Activated CD4-positive, alpha-beta memory T cell treated with anti-CD3 and anti-CD28 coated beads for 36 hours (primary cell): ENCODE measurements around the gene AHDC1. TPM values are rescaled to one million over a fixed set of nuclear protein-coding genes. Genes with fewer than 3 reads are reported as not detected.
A peak's percentile ranks its signal among the peaks of the same experiment; 100 is the strongest.
"Not testable (repeated sequence)": the region's sequence is repeated elsewhere in the genome, so short reads cannot be mapped to it uniquely, and the experiment has no call there.

Experiments
- CTCF ChIA-PET: fragments of 350-600 bp; sonication (Branson Sonifier 250); formaldehyde crosslinking; loops from one replicate; lab custom pipeline; 2021; ENCODE audit warnings: antibody characterized with exemption, inconsistent platforms; lab: Charles Lee
- POLR2A ChIA-PET: fragments of 350-600 bp; sonication (Branson Sonifier 250); formaldehyde crosslinking; loops from one replicate; lab custom pipeline; 2021; ENCODE audit warnings: antibody characterized with exemption; lab: Charles Lee
- DNase-seq: peaks from one replicate; pipeline ENCODE4 v3.0.0-alpha.2; 2020
- H3K27ac Mint-ChIP-seq: one replicate; pipeline ENCODE4 v1.8.0; 2021; ENCODE audit warnings: mixed read lengths
- H3K27me3 Mint-ChIP-seq: one replicate; pipeline ENCODE4 v1.8.0; 2021; ENCODE audit warnings: mixed read lengths
- H3K36me3 Mint-ChIP-seq: one replicate; pipeline ENCODE4 v1.8.0; 2021; ENCODE audit warnings: mixed read lengths
- H3K4me1 Mint-ChIP-seq: one replicate; pipeline ENCODE4 v1.8.0; 2021; ENCODE audit warnings: low read depth, mixed read lengths
- H3K4me3 Mint-ChIP-seq: one replicate; pipeline ENCODE4 v1.8.0; 2021; ENCODE audit warnings: mild to moderate bottlenecking, mixed read lengths
- H3K9me3 Mint-ChIP-seq: one replicate; pipeline ENCODE4 v1.8.0; 2021; ENCODE audit warnings: mixed read lengths
- intact Hi-C: fragments of 100-400 bp; cut with micrococcal nuclease; formaldehyde crosslinking; loops from one replicate; pipeline ENCODE4 v1.15.1; 2023
- total RNA-seq, 2 experiments: library from RNA; stranded (reverse); gene quantifications; one replicate each; pipeline ENCODE4 v1.2.3, GENCODE V29; 2021

AHDC1 gene
- total RNA-seq, 2 experiments from 2014 or later = 8.3 to 12.1 TPM

DNA sequence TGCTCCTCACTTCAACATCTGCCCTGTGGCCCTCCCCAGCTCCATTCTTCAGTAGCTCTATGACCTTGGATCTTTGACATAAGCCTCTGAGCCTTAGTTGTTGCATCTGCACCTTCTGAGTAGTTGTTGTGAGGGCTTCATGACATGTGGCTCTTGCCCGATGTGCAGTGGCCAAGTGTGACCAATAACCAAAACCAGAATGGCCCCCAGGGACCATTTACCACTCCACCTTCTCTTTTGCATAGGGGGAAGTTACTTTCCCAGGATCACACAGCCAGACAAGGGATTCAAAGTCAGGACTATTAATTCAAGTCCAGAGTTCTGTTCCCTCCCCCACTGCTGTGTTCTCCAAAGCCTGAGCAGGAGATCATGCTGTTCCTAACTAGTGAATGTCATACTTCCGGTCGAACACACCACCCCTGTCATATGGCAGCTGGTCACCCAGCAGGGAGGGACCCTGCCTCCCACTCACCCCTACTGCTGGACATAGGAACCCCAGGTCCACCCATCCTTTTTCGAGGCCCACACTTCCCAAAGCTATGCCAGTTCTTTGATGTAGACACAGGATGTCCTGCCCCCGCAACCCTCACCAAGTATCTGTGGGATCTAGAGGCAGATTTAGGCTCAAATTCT lies 27.0 kb upstream of the AHDC1 start:
- Mint-ChIP-seq H3K27ac (peak overlapping the region; percentile 74), H3K9me3 (no peaks in the 10 kb centered on the region), H3K4me1 (peaks cover 57% of the 10 kb centered on the region), H3K36me3 (no peaks in the 10 kb centered on the region), H3K4me3 (no peak overlapping the region), H3K27me3 (no peaks in the 10 kb centered on the region)
- intact Hi-C loops = no loop called here
- no peak for DNase-seq
- CTCF ChIA-PET = interaction anchor here (1.0 to 3.6 kb wide), 6 partner anchors 13 to 41 kb away, joined by 3 to 15 read pairs (median 6); partner anchors contain the start of gene IFI6
- POLR2A ChIA-PET = no interaction called here

DNA sequence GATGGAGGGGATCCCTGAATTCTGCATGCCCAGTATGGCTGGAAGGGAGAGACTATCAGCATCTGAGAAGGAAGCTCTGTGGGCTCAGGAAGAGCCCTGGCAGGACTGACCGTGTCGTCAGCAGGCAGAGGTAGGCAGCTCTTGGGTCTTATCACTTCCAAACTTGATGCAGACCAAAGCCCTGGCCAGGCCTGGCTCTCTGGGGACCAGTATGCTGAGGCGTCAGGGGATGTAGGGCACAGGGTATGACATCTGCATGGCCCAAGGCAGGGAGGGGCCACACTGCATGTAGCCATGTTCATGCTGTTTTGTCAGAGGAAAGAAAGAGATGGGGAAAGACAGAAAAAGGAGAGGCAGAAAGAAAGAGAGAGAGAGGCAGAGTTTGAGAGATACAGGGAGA lies 24.8 kb upstream of the AHDC1 start:
- H3K36me3 Mint-ChIP-seq = no peaks in the 10 kb centered on the region
- no peak overlapping the region for H3K4me3 Mint-ChIP-seq
- ChIA-PET POLR2A (interaction anchor here (0.7 kb wide), 1 partner anchor 21 kb away, joined by 3 read pairs; no protein-coding TSS in a partner anchor), CTCF (interaction anchor here (0.8 to 3.6 kb wide), 7 partner anchors 11 to 72 kb away, joined by 3 to 15 read pairs (median 7); no protein-coding TSS in a partner anchor)
- H3K27me3 Mint-ChIP-seq = no peaks in the 10 kb centered on the region
- no peak for DNase-seq
- no peak overlapping the region for H3K27ac Mint-ChIP-seq
- H3K4me1 Mint-ChIP-seq = peaks cover 45% of the 10 kb centered on the region
- intact Hi-C loops = no loop called here
- no peaks in the 10 kb centered on the region for H3K9me3 Mint-ChIP-seq

DNA sequence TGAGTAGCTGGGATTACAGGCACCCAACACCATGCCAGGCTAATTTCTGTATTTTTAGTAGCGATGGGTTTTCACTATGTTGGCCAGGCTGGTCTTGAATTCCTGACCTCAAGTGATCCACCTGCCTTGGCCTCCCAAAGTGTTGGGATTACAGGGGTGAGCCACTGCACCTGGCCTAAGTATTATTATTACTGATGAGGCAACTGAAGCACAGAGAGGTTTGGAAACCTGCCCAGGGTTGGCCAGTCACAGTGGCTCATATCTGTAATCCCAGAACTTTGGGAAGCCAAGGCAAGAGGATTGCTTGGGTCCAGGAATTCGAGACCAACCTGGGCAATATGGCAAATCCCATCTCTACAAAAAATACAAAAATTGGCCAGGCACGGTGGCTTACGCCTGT lies 23.8 kb upstream of the AHDC1 start:
- DNase-seq, POLR2A ChIA-PET, intact Hi-C loops, H3K4me3 Mint-ChIP-seq, H3K27ac Mint-ChIP-seq, H3K27me3 Mint-ChIP-seq, H3K36me3 Mint-ChIP-seq, H3K9me3 Mint-ChIP-seq: not testable (repeated sequence)
- CTCF ChIA-PET = interaction anchor here (1.0 to 3.6 kb wide), 4 partner anchors 19 to 41 kb away, joined by 4 to 15 read pairs (median 12); no protein-coding TSS in a partner anchor
- peaks cover 40% of the 10 kb centered on the region for H3K4me1 Mint-ChIP-seq

DNA sequence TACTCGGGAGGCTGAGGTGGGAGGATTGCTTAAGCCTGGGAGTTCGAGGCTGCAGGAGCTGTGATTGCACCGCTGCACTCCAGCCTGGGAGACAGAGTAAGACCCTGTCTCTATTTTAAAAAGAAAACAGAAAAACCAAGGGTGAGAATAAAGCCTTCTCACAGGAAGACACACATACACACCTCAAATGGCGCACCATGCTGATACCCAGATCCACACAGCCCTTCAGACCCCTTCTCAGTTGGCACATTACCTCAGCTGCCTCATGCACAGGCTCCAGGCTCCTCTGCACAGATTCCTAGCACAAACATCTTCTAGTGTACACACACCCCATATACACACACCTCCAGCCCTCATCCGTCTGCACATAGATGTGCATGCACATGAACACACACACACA lies 23.1 kb upstream of the AHDC1 start:
- no peak overlapping the region for H3K4me3 Mint-ChIP-seq
- H3K27ac Mint-ChIP-seq = no peak overlapping the region
- intact Hi-C loops = no loop called here
- ChIA-PET POLR2A (no interaction called here), CTCF (no interaction called here)
- no peaks in the 10 kb centered on the region for H3K9me3 Mint-ChIP-seq
- H3K27me3 Mint-ChIP-seq = no peaks in the 10 kb centered on the region
- no peaks in the 10 kb centered on the region for H3K36me3 Mint-ChIP-seq
- no peak for DNase-seq
- H3K4me1 Mint-ChIP-seq = peaks cover 33% of the 10 kb centered on the region

DNA sequence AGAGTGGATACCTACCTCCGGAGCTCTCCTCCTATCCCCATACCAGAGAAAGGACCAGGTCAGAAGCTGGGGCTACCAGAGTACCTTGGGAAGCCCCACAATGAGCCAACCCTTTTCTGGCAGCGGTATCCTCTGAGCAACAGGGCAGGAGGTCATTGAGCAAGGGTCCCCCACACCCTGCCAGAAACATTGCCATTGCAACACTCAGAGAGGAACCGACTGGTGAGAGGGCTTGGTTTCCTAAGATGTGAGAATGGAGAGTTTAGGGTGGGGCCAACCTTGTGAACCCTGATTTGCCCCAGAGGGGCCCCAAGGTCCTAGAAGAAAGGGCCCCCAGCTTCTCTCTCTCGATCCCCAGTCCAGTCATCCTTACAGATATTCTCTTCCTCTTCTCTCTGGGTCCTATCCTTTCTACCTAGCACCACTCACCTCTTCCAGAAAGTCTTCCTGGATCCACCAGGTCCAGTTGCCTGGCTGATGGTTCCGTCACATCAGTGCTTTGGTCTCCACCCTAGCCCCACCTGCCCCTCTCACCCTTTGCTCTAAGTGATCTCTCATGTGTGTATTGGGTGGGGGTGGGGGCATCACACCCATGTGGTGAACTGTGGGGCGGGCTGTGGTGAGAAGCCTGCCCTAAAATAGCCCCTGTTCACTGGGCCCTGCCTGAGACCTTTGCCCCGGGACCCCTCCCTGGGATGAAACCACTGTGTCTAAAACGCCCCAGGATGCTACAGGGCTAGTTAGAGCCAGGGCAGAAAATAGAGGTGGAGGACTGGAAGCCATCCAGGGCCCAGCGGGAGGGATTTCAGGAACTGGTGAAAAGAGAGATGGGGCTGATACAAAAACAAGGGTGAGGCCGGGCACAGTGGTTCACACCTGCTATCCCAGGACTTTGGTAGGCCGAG lies 22.3 kb upstream of the AHDC1 start:
- no peaks in the 10 kb centered on the region for H3K27me3 Mint-ChIP-seq
- H3K4me3 Mint-ChIP-seq = no peak overlapping the region
- H3K27ac Mint-ChIP-seq = no peak overlapping the region
- no peak for DNase-seq
- peaks cover 25% of the 10 kb centered on the region for H3K4me1 Mint-ChIP-seq
- no peaks in the 10 kb centered on the region for H3K9me3 Mint-ChIP-seq
- ChIA-PET CTCF (interaction anchor here (1.3 kb wide), 1 partner anchor 19 kb away, joined by 4 read pairs; no protein-coding TSS in a partner anchor), POLR2A (no interaction called here)
- intact Hi-C loops = no loop called here
- H3K36me3 Mint-ChIP-seq = no peaks in the 10 kb centered on the region

DNA sequence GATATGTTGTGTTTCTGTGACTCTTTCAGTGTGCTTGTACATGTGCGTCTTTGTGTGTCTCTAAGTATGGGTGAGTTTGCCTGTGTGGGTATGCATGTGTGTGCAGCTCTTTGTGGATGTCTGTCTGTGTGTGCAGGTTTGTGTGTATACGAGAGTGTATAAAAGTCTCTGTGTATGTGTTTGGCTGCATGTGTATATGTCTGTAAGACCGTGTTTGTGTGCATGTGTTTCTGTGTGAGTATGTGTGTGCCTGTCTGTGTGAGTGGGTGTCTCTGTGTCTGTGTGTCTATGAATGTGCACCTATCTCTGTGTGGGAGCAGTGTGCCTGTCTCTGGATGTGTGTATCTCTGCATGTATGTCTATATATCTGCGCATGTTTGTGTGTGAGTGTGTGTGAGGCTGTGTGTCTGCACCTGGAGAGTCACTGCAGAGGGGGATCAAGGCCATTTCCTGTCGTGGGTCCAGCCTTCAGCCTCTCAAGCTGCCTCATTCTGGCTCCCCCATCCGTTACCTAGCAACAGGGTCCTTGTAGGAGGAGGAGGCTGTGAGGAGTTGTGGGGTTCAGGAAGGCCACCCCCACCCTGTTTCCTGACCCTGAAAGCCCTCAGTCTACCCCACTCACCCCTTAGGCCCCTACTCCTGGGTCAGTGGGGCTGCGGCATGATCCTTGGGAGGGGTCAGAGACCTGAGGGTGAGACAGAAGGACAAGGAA lies 20.7 kb upstream of the AHDC1 start:
- no peak overlapping the region for H3K27ac Mint-ChIP-seq
- CTCF ChIA-PET = interaction anchor here (1.7 kb wide), 1 partner anchor 16 kb away, joined by 4 read pairs; no protein-coding TSS in a partner anchor
- peaks cover 16% of the 10 kb centered on the region for H3K4me1 Mint-ChIP-seq
- DNase-seq = no peak
- intact Hi-C loops = no loop called here
- no peaks in the 10 kb centered on the region for H3K9me3 Mint-ChIP-seq
- H3K4me3 Mint-ChIP-seq = no peak overlapping the region
- POLR2A ChIA-PET = interaction anchor here (0.9 to 1.3 kb wide), 2 partner anchors 32 to 38 kb away, joined by 3 to 4 read pairs; no protein-coding TSS in a partner anchor
- no peaks in the 10 kb centered on the region for H3K27me3 Mint-ChIP-seq
- H3K36me3 Mint-ChIP-seq = no peaks in the 10 kb centered on the region

DNA sequence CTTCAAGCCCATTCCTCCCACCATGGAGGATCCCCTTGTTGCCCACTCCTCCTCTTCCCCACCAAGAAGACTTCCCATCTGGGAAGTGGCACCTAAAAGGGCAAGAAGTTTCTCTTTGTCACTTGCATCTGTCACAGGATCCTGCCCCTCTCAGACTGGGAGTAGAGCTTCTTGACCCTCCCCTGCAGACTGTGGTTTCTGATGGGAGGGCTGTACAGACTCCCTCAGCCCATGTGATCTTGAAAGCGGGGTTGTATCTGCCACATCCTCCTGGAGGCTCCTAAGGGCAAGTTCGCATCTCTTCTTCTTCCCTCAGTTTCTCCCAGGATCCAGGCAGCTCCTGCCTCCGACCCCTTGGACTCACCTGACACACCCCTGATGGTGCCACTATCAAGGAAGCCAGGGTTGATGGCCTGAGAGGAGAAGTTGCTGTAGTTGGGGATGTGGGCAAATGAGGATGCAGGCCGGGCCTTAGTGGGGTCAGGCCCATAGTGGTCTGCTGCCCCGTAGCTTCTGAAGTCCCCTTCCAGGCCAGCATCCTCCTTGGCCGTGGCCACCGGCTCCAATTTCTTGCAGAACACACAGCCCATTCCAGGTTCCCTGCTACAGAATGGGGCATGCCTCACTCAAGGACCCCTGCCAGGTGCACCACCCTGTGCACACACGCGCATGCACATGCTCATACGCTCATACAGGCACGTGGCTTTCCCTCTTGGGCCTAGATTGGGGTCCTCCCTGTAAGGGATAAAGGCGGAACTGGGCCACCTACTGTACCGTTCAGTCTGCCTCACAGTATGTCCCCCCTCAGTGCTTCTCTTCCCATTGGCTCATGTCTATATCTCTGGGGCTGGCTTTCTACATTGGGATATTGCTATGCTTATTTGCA lies 19.6 kb upstream of the AHDC1 start:
- H3K9me3 Mint-ChIP-seq = no peaks in the 10 kb centered on the region
- ChIA-PET POLR2A (no interaction called here), CTCF (interaction anchor here (1.7 kb wide), 1 partner anchor 15 kb away, joined by 4 read pairs; no protein-coding TSS in a partner anchor)
- no peak for DNase-seq
- peaks cover 10% of the 10 kb centered on the region for H3K4me1 Mint-ChIP-seq
- intact Hi-C loops = no loop called here
- H3K27me3 Mint-ChIP-seq = no peaks in the 10 kb centered on the region
- H3K4me3 Mint-ChIP-seq = no peak overlapping the region
- H3K36me3 Mint-ChIP-seq = no peaks in the 10 kb centered on the region
- no peak overlapping the region for H3K27ac Mint-ChIP-seq

DNA sequence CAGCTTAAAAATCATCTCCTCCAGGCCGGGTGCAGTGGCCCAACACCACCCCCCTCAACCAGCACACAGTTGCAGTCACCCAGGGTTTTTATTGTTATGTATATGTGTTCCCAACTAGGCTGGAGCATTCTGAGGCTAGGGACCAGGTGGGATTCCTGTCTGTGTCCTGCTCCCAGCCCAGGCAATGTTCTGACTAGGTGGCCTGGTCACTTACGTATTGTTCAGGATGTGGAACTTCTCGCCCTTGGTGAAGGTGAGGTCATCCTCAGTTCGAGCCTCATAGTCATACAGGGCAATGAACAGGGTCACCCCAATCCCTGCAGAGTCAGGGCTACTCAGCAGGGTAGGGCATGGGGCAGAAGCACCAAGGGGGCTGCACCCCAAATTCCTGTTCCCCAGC lies 18.9 kb upstream of the AHDC1 start:
- ChIA-PET CTCF (no interaction called here), POLR2A (no interaction called here)
- no peak for DNase-seq
- Mint-ChIP-seq H3K27me3 (no peaks in the 10 kb centered on the region), H3K36me3 (no peaks in the 10 kb centered on the region), H3K4me1 (peaks cover 16% of the 10 kb centered on the region), H3K27ac (no peak overlapping the region), H3K4me3 (no peak overlapping the region), H3K9me3 (no peaks in the 10 kb centered on the region)
- intact Hi-C loops = no loop called here

DNA sequence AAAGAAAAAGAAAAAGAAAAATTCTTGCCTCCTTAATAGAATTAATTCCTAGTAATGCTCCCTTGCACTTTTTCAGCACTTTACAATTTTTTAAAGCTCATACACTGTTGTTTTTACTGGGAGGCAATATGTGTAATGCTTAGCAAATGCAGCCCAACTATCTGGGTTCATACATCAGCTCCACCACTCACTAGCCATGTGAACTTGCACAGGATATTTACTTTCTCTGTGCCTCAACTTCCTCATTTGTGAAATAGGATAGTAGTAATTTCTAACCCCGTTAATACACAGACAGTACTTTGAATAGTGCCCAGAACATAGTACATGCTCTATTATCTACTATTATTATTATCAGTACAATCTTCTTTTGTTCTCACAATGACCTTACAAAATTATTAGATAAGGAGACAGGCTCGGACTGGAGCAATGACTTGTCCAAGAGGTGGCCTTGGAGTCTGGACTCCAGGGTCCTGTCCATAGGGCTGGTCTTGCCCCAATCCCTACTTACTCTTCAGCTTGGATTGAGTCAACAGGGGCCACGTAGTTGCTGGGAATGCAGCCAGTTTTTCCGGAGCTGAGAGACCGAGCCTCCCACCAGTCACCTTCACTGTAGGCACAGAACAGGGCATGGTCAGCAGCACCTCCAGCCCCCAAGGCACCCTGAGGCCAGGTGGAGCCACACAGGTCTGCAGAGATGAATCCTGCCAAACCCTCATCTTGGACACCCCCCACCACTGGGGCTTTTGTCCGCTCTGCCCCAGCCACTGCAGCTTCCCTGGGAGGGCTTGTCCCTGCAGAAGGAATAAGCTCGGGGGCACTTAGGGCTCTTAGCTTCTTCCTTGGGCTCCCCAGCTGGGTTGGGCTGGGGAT lies 17.3 kb upstream of the AHDC1 start:
- ChIA-PET POLR2A (no interaction called here), CTCF (interaction anchor here (0.7 to 1.0 kb wide), 3 partner anchors 11 to 234 kb away, joined by 3 to 5 read pairs (median 3); no protein-coding TSS in a partner anchor)
- intact Hi-C loops = no loop called here
- Mint-ChIP-seq H3K27me3 (no peaks in the 10 kb centered on the region), H3K9me3 (no peaks in the 10 kb centered on the region), H3K36me3 (no peaks in the 10 kb centered on the region), H3K4me3 (no peak overlapping the region), H3K27ac (no peak overlapping the region), H3K4me1 (peaks cover 28% of the 10 kb centered on the region)
- no peak for DNase-seq

DNA sequence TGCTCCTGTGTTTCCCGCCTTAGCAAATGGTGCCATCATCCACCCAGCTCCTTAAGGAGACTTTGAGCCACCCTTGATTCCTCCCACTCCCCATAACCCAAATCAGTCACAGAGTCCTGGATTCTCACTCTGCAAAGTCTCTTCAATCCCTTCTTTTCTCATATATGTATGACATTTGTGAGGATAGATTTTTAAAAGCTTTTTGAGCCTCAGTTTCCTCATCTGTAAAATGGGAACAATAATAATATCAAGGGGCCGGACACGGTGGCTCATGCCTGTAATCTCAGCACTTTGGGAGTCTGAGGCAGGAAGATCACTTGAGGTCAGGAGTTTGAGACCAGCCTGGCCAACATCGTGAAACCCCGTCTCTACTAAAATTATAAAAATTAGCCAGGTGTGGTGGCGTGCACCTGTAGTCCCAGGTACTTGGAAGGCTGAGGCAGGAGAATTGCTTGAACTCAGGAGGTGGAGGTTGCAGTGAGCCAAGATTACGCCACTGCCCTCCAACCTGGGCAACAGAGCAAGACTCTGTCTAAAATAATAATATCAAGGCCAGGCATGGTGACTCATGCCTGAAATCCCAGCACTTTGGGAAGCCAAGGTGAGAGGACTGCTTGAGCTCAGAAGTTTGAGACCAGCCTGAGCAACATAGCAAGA lies 16.0 kb upstream of the AHDC1 start:
- H3K4me1 Mint-ChIP-seq = peaks cover 32% of the 10 kb centered on the region
- H3K36me3 Mint-ChIP-seq, H3K27me3 Mint-ChIP-seq, H3K9me3 Mint-ChIP-seq, H3K27ac Mint-ChIP-seq, DNase-seq, intact Hi-C loops, H3K4me3 Mint-ChIP-seq: not testable (repeated sequence)
- POLR2A ChIA-PET = interaction anchor here (0.6 to 1.1 kb wide), 2 partner anchors 43 to 276 kb away, joined by 3 read pairs; no protein-coding TSS in a partner anchor
- CTCF ChIA-PET = interaction anchor here (1.0 to 4.6 kb wide), 3 partner anchors 12 to 287 kb away, joined by 3 to 34 read pairs (median 21); no protein-coding TSS in a partner anchor
